Measurements from ENCODE around the gene FOXO1.

FOXO1 gene

GRCh38 chr13:40665126-40666044, 1.1 kb downstream of the FOXO1 start:
- peak in 1 of 2 experiments; percentile 24 for DNase-seq (ENCODE audit: low read depth in 2 of 2)

GRCh38 chr13:40664350-40665125, 1.9 kb downstream of the FOXO1 start:
- peak in 1 of 2 experiments; percentile 66 for DNase-seq (ENCODE audit: low read depth in 2 of 2)

DNA sequence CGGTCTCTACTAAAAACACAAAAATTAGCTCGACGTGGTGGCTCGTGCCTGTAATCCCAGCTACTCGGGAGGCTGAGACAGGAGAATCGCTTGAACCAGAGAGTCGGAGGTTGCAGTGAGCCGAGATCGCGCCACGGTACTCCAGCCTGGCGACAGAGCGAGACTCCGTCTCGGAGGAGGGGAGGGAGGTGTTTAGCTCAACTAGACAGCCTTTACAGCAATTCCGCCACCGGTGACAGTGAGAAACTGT, 2.4 kb downstream of the FOXO1 start:
- DNase-seq (ENCODE audit: low read depth in 2 of 2): peak in 1 of 2 experiments; percentile 62

DNA sequence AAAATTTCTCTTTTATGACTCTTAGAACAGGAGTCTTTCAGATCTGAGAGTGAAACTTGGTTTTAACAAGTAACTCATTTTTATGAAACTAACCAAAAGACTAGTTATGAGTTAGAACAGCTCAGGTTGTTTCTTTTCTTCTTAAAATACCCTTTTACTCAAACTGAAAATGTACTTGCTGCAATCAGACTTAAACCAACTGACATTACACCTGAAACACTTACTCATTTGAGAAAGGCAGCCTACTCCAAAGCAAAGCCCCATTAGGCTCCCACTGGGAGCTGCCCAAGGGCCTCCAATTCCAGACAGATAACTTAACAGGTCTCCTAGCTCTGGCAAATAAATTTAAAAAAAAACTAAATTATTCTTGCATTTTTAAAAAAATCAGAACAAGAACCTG, 3.6 kb downstream of the FOXO1 start:
- DNase-seq (ENCODE audit: low read depth in 2 of 2): no peak

- DNase-seq (ENCODE audit: low read depth in 2 of 2): no peak
Observed at GRCh38 chr13:40661875-40662665, 4.4 kb downstream of the FOXO1 start.

DNA sequence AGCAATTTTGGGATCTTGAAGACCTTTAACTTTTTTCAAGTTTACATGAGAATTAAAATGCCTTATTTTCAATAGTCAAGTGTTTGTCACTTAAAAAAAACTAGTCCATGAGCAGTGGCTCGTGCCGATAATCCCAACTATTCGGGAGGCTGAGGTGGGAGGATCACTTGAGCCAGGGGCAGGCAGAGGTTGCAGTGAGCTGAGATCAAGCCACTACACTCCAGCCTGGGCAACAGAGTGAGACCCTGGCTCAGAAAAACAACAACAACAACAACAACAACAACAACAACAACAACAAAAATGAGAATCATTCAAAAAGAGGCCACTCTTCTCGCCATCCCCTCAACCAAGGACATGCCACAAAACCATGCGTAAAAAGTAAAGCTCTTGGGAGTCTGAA, 5.7 kb downstream of the FOXO1 start:
- no peak for DNase-seq (ENCODE audit: low read depth in 2 of 2)

DNA sequence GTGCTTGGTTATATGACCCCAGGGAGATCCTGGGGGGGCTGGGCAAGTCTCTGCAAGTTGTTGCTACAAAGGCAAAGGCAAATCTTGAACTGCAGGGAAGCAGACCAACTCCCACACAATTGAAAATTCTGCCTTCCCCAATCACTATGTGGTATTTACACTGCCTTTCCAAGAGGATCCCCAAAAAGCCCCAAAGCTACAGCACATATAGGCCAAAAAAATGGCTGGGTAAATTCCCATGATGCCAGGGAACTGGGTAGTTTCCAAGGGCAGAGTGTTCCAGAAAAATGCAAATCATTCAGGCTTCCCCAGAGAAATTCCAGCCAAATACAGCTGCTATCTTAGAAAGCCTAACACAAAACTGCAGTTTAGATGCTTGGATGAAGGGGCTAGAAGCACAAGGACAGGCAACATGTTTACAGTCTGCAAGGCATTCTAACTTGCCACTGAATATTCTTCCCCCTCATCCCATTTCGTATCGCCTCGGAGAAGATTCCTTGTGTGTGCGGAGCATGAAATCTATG, 6.2 kb downstream of the FOXO1 start:
- no peak for DNase-seq (ENCODE audit: low read depth in 2 of 2)

DNA sequence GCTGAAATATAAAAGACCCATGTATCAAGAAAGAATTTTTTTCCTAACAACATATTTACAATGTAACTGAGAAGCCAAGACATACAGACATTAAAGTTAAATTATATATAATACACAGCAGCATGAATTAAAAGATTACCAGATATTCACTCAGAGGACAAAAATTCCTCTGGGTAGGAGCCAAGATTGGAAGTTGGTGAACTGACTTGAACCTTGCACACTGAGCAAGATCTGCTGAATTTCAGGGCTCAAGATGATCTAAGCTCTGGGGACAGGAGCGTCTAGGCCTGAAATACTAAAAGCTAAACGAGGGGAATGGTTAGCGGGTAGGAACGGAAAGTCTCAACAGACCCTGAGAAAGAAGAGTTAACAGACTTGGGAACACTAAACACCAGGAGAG, 8.5 kb downstream of the FOXO1 start:
- DNase-seq (ENCODE audit: low read depth in 2 of 2): no peak

DNA sequence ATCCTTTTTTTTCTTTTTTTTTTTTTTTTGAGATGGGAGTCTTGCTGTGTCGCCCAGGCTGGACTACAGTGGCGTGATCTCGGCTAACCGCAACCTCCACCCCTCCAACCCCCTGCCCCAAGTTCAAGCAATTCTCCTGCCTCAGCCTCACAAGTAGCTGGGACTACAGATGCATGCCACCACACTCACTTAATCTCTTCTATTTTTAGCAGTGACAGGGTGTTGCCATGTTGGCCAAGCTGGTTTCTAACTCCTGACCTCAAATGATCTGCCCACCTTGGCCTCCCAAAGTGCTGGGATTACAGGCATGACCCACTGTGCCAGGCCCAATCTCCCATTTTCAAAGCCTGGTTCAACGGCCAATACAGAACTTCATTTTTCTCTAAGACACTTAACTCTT, 9.1 kb downstream of the FOXO1 start:
- no peak for DNase-seq (ENCODE audit: low read depth in 2 of 2)

GRCh38 chr13:40656358-40656757, 10.1 kb downstream of the FOXO1 start:
- DNase-seq (ENCODE audit: low read depth in 2 of 2): no peak

DNA sequence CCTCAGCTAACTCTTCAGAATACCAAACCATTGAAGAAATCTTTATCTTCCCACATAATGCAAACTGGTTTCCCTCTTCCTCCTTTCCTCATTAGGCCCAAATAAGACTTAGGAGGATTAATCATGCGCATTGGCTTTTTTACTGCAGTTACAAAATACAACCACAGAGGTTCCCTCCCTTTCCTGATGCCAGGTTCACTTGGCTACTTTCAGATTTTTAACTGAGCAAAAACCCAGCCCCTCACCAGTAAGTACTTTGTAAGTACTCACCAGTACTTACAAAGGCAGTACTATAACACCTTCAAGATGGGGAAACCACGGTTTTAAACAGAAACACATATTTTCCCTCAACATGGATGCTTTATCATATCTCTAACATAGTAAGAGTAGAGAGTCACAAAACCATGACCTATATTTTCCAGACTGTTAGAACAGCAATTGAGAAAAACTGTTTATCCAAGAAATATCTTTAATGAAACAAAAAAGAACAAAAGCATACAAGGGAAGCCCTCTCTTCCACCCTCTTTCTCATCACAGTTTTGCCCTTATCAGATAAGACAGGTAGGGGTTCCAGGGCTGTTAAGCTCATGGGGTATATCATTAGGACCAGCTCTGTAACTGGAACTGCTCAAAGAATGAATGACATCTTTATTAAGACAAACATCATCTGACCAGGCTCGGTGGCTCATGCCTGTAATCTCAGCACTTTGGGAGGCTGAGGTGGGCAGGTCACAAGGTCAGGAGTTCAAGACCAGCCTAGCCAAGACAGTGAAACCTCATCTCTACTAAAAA, 12.7 kb downstream of the FOXO1 start:
- no peak for DNase-seq (ENCODE audit: low read depth in 2 of 2)

- DNase-seq (ENCODE audit: low read depth in 2 of 2): no peak
Observed at GRCh38 chr13:40652588-40652940, 13.9 kb downstream of the FOXO1 start.

GRCh38 chr13:40651866-40652587, 14.4 kb downstream of the FOXO1 start:
- DNase-seq (ENCODE audit: low read depth in 2 of 2): no peak

GRCh38 chr13:40648841-40649240, 17.6 kb downstream of the FOXO1 start:
- no peak for DNase-seq (ENCODE audit: low read depth in 2 of 2)

- DNase-seq (ENCODE audit: low read depth in 2 of 2): no peak
Observed at GRCh38 chr13:40648040-40648439, 18.4 kb downstream of the FOXO1 start.

- no peak for DNase-seq (ENCODE audit: low read depth in 2 of 2)
Observed at GRCh38 chr13:40644838-40645604, 21.4 kb downstream of the FOXO1 start.

- no peak for DNase-seq (ENCODE audit: low read depth in 2 of 2)
Observed at GRCh38 chr13:40640845-40641458, 25.5 kb downstream of the FOXO1 start.

GRCh38 chr13:40640202-40640601, 26.2 kb downstream of the FOXO1 start:
- no peak for DNase-seq (ENCODE audit: low read depth in 2 of 2)

GRCh38 chr13:40639221-40639681, 27.2 kb downstream of the FOXO1 start:
- DNase-seq (ENCODE audit: low read depth in 2 of 2): no peak
